ENCODE data around the gene GPR85.

DNA sequence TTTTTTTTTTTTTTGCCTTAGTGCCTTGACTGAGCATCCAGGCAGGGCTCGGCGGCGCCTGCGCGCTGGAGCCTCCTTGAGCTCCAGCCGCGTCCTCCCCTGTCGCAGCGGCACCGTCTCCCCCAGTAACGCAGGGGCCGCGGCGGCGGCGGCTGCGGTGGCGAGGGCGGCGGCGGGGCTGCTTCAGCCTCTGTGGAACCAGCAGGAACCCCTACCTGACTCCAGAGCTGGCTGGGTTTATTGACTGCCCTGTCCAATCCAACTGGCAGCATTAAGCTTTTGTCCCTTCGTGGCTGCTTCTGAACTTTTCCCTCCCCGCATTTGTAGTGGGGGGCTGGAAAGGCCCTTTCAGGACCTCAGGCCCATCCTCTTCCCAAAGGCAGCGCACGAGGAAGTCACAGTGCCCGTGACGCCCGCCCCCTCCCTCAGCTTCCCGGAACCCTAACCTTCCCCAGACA lies at the start of gene GPR85:
- TF ChIP-seq EZH2 (IDR thresholded peaks at IDR 0.05; ENCODE audit: low read depth), result no peak
- TF ChIP-seq, protein P1, sequence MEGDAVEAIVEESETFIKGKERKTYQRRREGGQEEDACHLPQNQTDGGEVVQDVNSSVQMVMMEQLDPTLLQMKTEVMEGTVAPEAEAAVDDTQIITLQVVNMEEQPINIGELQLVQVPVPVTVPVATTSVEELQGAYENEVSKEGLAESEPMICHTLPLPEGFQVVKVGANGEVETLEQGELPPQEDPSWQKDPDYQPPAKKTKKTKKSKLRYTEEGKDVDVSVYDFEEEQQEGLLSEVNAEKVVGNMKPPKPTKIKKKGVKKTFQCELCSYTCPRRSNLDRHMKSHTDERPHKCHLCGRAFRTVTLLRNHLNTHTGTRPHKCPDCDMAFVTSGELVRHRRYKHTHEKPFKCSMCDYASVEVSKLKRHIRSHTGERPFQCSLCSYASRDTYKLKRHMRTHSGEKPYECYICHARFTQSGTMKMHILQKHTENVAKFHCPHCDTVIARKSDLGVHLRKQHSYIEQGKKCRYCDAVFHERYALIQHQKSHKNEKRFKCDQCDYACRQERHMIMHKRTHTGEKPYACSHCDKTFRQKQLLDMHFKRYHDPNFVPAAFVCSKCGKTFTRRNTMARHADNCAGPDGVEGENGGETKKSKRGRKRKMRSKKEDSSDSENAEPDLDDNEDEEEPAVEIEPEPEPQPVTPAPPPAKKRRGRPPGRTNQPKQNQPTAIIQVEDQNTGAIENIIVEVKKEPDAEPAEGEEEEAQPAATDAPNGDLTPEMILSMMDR (conservative IDR thresholded peaks at IDR 0.05), result no peak

Measured in PC-9 (cell line).